ENCODE results near the gene RGS9.

DNA sequence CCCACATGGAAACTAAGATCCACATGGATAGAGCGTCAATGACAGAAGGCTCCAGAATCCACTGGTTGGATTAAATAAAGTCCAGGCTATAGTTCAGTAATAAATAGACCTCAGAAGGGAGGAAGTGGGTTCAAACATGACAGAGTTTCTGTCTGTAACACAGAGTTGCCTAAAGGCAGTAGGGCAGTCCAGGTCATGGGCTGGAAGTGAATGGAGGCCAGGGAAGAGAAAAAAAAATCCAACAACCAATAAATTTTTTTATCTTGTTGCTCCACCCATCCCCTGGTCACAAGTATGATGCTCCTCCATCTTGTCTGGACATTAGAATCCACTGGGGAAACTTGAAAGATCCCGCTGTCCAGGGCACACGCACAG, 92.4 kb downstream of the RGS9 start:
- TF ChIP-seq, protein P1, sequence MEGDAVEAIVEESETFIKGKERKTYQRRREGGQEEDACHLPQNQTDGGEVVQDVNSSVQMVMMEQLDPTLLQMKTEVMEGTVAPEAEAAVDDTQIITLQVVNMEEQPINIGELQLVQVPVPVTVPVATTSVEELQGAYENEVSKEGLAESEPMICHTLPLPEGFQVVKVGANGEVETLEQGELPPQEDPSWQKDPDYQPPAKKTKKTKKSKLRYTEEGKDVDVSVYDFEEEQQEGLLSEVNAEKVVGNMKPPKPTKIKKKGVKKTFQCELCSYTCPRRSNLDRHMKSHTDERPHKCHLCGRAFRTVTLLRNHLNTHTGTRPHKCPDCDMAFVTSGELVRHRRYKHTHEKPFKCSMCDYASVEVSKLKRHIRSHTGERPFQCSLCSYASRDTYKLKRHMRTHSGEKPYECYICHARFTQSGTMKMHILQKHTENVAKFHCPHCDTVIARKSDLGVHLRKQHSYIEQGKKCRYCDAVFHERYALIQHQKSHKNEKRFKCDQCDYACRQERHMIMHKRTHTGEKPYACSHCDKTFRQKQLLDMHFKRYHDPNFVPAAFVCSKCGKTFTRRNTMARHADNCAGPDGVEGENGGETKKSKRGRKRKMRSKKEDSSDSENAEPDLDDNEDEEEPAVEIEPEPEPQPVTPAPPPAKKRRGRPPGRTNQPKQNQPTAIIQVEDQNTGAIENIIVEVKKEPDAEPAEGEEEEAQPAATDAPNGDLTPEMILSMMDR (IDR thresholded peaks at IDR 0.05) = no peak
- no peak for TF ChIP-seq POLR2A (IDR thresholded peaks at IDR 0.05)

Measured in body of pancreas (tissue), 4 donors.